ENCODE measurements around the gene TRMU.

TRMU gene

DNA sequence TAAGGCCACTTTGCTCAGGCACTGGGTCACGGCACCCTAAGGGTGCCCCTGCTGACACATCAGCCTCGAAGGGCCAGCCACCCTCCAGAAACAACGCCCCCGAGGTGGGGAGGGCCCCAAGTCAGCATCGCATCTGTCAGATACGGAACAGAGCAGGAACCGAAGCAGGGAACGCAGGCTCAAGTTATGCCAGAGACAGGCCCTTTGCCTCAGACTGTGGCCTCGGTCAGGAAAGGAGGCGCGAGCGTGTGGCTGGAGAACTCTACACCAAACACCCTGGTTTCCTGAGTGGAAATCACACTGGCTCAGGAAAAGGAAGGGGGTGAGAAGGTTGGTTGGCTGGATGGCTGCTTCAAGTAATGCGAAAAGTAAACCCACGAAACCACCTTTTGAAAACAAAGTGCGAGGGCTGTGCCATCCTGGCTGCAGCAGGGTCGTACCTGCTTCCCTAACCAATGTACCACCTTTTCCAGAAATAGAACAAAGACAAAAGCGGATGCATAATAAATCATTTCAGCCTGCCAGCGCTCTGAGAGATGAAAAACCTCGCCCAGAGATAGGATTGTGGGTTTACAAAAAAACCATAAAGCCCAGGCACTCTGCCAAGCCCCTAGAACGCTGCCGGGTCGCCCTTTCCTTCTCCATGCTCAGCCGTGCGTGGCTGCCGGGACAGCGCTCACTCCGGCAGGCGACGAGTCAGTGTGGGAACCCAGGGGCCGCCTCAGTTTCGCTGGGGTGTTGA is 38.6 kb downstream of the TRMU start:
- peak overlapping the region; percentile 91 for H3K27ac ChIP-seq
- no peak for TF ChIP-seq ZFX (IDR thresholded peaks at IDR 0.05)
- TF ChIP-seq, protein P1, sequence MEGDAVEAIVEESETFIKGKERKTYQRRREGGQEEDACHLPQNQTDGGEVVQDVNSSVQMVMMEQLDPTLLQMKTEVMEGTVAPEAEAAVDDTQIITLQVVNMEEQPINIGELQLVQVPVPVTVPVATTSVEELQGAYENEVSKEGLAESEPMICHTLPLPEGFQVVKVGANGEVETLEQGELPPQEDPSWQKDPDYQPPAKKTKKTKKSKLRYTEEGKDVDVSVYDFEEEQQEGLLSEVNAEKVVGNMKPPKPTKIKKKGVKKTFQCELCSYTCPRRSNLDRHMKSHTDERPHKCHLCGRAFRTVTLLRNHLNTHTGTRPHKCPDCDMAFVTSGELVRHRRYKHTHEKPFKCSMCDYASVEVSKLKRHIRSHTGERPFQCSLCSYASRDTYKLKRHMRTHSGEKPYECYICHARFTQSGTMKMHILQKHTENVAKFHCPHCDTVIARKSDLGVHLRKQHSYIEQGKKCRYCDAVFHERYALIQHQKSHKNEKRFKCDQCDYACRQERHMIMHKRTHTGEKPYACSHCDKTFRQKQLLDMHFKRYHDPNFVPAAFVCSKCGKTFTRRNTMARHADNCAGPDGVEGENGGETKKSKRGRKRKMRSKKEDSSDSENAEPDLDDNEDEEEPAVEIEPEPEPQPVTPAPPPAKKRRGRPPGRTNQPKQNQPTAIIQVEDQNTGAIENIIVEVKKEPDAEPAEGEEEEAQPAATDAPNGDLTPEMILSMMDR (conservative IDR thresholded peaks at IDR 0.05): no peak

DNA sequence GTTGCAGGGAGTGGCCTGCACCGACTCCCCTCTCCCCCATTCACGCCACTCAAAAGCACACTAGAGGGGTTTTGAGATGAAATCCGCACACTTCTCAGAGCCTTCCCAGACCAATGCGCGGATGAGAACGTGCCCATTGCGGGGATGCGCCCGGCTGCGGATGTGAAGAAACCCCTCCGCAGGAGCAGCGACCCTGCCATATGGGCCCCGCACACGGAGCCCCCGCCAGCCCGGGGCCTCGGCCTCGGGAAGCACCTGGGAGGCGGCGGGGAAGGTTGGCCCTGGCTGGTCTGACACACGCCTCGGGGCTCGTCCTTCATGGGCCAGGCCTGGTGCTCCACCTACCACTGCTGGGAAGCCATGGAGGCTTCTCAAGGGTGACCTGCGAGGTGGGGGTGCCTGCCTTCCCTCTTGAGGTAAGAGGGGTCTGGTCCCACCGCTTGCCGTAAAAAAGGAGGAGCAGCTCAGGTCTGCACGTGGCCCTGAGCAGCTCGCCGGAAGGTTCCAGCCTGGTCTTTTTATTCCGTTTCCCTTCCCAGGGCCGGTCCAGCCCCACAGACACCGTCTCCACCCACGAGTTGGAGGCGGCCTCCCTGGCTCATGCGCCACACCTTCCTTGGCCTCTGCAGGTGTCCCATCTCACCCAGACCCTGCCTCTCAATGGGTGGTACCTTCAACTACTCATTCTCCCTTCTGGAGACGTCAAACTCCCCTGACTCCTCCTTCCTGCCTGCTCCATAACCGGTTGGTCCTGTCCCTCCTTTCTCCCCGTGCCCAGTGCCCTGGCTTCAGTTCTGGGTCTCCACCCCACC is 39.4 kb downstream of the TRMU start:
- peak; percentile 51; the same call in 1 of the 2 replicates for TF ChIP-seq ZFX (IDR thresholded peaks at IDR 0.05)
- TF ChIP-seq, protein P1 (conservative IDR thresholded peaks at IDR 0.05): no peak
- H3K27ac ChIP-seq: peak overlapping the region; percentile 91

DNA sequence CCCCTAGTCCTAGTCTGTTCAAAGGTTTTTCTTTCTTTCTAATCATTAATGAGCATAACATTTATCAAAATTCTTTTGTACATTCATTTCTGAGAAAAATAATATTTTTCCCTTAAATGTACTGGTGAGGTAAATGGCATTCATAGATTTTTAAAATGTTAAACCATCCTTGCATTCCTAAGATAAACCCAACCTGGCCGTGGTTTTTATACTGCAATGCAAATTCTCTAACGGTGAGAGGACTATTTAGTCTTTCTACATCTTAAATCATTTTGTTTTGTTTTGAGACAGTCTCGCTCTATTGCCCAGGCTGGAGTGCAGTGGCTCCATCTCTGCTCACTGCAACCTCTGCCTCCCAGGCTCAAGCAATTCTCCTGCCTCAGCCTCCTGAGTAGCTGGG is 40.6 kb downstream of the TRMU start:
- TF ChIP-seq ZFX (IDR thresholded peaks at IDR 0.05): no peak
- TF ChIP-seq, protein P1 (conservative IDR thresholded peaks at IDR 0.05): no peak
- H3K27ac ChIP-seq: no peak overlapping the region

DNA sequence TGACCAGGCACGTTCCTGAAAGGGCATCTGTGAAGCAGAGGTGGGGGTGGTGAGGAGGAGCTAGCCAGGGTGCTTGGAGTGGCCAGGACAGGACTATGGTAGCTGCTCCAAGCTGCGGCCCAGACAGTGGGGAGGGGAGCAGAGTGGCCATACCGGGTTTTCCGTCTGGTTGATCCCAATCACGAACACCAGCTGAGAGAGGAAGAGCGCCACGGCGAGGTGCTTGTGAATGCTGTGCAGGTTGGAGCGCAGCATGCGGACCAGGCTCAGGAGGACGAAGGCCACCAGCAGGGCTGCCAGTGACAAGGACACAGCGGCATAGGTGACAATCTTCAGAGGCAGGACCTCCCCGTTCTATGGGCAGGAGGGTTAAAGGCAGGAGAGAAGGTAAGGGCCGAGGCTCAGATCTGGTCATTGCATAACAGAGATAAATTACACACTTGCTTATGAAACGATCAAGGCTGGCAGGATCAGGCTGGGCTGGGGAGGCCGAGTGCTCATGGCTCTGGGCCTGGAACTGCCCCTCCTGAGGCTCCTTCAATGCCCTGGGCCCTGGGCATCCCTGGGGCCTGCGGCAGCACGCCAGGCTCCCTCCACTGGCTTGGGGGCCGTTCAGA is 41.5 kb downstream of the TRMU start:
- no peak overlapping the region for H3K27ac ChIP-seq
- TF ChIP-seq, protein P1 (conservative IDR thresholded peaks at IDR 0.05): no peak
- no peak for TF ChIP-seq ZFX (IDR thresholded peaks at IDR 0.05)

DNA sequence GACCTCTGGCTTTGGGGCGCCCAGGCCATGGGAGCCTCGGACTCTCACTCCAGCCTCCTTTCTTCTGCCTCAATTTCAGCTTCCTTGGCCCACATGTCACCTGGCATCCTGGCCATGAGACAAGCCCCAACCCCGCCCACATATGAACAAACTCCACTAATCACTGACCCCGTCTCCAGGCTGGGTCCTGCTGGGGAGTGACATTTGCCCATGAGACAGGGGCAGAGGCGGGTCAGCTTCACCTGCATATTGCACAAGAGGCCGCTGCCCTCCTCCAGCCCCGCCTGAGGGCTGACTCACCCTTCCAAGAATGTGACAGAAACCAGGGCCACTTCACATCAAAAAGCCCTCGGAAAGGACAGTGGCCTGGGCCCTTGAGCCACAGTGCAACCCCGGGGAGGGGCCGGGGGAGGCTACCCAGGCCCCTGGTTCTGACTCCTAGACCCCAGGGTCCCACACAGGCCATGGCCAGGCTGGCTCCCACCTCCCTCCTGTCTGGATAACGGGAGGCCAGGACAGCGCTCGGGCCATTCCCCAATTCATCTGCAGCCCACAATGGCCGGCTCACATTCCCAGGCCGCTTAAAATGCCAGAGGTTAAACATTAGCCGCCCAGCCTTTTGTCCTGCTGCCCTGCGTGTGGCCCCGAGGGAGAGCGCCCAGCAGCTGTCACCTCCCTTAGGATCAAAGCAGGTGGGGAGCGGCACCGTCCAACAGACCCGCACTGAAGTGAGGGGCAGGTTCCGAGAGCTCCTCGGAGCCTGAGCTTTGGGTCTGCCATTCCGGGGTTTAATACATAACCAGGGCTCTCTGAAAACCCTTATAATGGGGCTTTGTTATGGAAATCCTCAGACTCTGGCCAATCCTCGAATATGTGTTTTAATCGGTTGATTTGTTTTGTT is 42.3 kb downstream of the TRMU start:
- no peak overlapping the region for H3K27ac ChIP-seq
- TF ChIP-seq ZFX (IDR thresholded peaks at IDR 0.05): no peak
- TF ChIP-seq, protein P1 (conservative IDR thresholded peaks at IDR 0.05): no peak

DNA sequence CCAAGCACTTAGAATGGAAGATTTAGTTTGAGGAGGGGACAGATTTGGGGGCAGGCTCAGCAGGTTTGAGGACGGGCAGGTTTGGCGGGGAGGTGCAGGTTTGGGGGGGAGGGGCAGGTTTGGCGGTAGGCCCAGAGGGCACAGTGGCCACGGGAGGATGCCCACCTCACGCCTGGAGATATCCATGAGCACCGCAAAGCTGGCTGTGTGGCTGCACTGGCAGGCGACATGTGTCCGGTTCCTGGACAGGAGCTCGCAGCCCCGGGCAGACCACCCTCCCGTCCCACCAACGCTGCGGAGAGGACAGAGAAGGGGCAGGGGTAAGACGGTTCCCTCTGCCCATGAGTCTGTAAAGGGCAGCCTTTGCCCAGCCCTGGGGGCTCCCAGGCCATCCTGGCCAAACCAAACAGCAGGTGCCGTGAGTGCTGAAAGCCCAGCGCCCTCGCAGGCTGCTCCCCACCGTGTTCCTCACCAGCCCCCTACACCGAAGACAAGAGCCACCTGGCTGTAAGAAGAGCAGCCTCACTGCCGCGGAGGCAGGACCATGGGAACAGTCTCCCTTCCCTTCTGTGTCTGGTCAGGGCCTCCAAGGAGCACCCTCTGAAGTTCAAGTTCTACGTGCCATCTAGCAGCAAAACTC is 43.0 kb downstream of the TRMU start:
- TF ChIP-seq ZFX (IDR thresholded peaks at IDR 0.05): no peak
- TF ChIP-seq, protein P1 (conservative IDR thresholded peaks at IDR 0.05): no peak
- H3K27ac ChIP-seq: no peak overlapping the region
